NCI-H2107 treated with DMSO at 0.1 percent for 48 hours (cell line): ENCODE results near the gene IFNA10.
"Not testable (repeated sequence)": the region's sequence is repeated elsewhere in the genome, so short reads cannot be mapped to it uniquely, and the experiment has no call there.

Source experiments
- DNase-seq: peaks from one replicate; lab custom pipeline; 2025; ENCODE audit not compliant: unreplicated experiment; lab: John Stamatoyannopoulos, UW

Gene IFNA10

DNA sequence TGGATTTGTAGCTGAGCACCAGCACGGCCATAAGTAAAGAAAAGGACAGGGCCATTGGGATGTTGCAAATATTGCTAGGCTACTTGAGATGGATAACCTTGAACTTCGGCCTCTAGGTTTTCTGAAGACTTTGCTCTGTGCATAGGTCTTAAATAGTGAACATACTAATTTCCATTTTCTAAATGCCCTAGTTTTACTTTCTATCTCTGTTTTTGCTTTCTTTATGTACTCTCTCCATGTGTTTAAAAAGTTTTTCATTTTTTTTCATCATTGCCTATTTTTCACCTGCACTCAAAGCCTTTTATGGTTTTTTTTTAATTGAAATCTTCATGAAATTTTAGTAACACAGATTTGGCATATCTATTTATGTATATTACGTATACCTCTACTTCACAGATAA lies at the start of gene IFNA10:
Gene IFNA10 (minus strand): TSS at position 101 of the 400 bp plus-strand sequence. CDS start 46 bp downstream, at position 55.
- not testable (repeated sequence) for DNase-seq

DNA sequence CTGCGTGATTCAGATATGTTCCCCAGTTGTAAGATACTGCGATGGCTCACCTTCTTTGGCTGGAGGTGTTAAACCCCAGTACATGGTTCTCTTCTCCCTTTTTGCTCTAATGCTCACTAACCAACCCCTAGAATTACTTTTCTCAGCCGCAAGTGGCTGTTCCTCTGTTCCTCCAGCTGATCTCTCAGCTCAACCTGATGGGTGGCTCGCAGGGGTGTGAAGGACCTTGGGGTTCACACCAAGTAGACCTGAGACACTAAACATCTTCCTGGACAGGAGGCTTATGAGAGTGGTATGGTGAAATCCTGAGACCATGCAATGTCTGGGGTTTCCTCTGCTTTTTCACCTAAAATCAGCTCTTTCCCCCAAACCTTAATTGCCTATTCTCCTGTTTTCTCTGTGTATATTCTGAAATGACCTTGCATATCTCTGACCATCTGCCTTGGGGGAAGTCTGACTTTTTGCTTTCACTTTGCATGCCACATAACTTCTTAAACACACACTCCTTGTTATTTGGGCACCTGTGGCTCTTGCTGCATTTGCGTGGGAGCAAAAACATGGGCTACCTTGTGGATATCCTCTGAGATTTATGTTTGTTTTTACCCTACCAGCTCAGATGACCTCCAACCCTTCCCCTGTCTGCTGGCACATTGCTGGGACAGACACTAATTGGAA lies 48.7 kb upstream of the IFNA10 start:
- DNase-seq, result no peak

DNA sequence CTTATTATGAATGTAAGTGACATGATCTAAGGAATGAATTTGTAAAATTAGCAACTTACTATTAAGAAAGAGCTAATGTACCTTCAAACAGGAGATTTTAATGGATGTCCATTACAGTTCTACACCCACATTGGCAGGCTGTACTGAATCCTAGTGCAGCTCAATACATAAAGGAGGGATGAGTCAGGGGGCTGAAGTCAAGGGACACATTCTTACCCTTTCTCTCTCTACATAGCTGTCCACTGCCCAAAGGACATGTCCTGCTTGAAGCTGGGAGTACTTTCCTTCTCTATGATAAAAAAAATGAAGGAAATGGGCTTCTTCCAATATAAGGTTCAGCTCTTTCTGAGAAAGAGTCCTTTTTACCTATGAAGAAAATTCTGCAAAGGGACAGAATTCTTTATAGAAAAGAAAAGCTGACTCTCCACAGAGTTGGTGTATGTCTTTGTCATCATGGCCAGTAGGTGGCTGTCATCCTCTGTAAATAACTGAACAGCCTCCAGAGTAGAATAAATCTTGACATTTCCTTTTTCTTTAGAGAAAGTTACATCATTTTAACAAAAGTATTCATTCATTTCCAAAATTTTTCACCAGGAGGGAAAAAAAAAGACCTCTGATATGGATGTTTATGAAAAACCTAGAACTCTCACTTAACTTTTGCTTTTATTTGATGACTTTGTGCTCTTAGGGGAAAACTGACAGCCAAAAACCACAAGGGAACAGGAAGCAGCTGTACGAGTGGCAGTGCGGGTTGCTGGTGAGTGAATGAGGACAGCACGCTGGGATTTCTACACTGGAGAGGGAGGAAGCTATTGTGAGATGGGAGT lies 46.0 kb upstream of the IFNA10 start:
- peak; percentile 28 for DNase-seq

DNA sequence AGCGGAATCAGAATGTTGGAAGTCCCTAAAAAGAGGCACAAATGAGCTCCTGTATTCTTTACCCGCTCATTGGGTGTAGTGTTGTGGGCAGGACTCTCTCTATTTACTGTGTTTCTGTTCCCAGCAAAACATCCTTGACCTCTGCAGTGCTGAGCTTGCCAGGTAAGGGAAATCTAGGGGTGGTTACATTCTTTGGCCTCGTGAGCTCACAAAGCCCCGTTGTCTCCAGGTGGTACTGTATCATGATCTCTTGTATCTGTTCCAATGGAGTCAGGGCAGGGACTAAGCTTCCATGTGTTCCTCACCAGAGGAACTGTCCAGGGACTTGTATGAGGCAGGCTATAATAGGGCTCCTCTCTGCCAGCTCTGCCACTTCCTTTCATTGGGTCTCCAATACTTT lies 44.7 kb upstream of the IFNA10 start:
- no peak for DNase-seq

DNA sequence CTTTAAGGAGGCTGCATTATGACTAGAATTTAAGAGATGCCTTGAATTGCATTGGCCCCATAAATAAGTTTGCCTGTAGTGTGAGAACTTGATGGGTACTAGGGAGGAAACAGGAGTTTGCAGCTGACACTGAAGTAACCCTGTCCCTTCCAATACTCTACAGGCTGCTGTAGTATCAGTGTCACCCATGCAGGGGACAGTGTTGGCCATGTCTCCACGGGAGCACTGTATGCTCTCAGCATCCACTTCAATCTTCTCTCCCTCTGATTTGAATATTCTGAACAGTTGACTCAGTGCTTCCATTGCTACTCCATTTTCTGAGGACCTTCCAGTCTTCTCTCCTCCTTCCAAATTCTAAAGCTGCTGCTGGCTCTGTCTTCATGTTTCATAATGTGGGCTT lies 44.2 kb upstream of the IFNA10 start:
- no peak for DNase-seq

DNA sequence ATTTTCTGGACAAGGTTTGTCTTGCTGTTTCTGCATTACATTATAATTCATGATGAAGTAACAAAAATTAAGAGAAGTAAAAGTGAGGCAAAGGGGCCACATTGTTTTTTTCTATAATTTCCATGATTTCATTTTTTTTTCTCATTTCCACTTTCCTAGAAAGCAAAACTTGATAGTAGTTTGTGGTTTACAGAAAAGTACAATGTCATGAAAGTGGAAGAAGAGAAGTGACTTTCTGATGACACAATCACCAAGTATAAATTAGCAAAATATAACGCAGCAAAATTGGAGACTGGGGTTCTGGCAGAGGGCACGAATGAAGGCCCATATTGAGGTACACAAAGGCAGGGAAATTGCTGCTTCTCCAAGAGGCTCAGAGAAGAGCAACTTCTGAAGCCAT lies 37.9 kb upstream of the IFNA10 start:
- no peak for DNase-seq

DNA sequence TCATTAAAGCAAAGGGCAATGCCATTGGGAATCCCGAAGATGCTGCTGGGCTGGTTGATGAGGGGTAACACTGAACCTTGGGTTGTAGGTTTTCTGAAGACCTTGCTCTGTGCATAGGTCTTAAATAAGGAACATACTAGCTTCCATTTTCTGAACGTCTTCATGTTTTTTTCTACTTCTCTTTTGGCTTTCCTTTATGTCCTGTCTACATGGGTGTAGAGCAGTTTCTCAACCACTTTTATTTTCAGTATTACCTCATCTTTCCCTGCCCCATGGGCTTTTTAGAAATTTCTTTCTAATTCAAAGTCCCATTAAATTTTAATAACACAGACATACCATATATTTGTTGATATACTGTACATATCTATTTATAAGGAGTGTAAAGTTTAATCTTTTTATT lies 33.0 kb upstream of the IFNA10 start, which contains the start of gene IFNA14:
Gene IFNA14 (minus strand): TSS at position 95 of the 400 bp plus-strand sequence. CDS start 70 bp downstream, at position 25.
- no peak for DNase-seq

DNA sequence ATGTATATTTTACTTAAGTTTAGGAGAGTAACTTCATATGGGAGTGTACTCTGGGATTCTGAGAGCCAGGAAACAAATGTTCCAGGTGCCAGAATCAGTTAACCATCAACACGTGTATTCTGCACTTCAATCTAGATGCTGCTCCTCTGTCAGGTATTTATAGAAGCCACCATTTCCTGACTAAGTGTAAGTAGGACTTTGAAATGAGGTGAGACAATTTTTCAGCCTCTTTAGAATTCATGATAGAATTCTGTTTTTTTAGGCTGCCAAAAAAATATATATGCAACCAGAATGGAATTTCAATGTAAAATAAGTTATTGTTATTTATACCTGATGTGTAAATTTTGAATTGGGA lies 29.4 kb upstream of the IFNA10 start:
- DNase-seq, result not testable (repeated sequence)

DNA sequence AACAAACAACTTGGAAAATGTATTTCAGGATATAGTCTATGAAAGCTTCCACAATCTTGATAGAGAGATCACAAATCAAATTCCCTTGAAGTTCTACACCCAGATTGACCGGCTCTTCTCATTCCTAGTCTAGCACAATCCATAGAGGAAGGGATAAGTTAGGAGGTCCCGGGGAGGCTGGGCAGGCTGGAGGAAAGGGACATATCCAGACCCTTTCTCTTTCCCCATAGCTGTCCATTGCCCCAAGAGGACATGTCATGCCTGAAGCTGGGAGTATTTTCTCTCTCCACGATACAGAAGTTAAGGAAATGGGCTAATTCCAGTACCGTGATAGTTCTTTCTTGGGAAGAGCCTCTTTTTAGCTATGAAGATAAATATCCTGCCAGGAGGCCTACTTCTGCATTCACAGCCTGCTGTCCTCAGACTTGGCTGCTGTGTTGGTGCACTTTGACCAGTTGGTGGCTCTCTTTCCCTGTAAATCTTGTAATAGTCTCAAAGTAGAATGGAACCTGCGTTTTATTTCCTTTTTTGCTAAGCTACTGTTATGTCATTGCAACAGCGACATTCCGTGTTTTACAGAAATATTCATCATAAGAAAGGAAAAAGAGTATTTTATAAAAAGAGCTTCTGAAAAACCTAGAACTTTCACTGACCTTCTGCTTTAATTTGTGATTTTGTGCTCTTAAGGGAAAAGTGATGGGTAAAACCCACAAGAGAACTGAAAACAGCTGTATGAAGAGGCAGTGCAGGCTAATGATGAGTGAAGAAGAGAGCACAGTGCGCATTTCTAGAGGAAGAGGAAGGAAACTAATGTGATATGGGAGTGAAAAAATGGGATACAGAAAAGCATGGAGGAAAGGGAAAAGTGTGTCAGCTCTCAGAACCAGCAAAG lies 28.8 kb upstream of the IFNA10 start:
- peak; percentile 41 for DNase-seq

DNA sequence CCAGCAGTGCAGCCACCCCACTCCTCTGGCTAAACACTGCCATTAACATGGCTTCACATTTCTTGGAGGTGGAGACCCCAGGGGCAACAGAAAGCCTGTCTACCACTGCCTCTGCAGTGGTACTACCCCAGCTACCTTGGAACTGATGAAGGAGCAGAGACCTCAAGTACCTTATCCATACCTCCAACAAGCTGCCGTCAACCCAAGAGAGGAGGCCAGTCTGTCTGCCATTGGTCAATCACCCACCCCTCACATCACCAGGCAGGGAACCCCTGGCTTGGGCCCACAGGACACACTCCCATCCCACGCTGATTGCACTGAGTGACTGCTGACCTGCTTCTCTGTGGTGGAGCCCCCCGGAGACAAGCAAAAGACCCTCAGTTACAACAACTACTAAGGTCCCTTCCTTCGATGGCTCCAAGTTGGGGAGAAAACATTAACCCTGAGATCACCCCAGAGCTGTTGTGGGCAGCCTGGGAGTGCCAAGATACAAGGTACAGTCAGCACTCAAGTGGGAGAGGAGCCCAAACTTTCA lies 27.3 kb upstream of the IFNA10 start:
- DNase-seq, result no peak

DNA sequence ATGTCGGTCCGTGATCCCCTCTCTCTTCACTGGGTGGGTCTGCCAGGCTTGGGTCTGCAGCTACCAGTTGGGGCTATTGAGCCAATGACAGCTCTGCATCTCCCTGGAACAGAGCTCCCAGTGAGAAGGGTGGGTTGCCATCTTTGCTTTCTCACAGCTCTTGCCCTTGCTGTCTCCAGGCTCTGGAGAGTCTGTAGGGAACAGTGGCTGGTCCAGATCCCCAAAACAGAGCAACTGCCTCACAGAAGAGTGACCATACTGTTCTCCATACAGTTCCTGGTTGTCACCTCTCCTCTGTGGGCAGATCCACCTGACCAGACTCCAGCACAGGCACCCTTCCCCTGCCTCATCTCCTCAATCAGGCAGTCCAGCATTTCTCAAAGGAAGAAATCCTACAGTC lies 26.3 kb upstream of the IFNA10 start:
- no peak for DNase-seq

DNA sequence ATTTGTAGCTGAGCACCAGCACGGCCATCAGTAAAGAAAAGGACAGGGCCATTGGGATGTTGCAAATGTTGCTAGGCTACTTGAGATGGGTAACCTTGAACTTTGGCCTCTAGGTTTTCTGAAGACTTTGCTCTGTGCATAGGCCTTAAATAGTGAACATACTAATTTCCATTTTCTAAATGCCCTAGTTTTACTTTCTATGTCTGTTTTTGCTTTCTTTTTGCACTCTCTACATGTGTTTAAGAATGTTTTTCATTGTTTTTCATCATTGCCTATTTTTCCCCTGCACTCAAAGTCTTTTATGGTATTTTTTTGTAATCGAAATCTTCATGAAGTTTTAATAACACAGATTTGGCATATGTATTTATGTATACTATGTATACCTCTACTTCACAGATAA lies 21.2 kb upstream of the IFNA10 start, which contains the start of gene IFNA17:
Gene IFNA17 (minus strand): TSS at position 101 of the 400 bp plus-strand sequence. CDS start 49 bp downstream, at position 52.
- DNase-seq, result no peak

DNA sequence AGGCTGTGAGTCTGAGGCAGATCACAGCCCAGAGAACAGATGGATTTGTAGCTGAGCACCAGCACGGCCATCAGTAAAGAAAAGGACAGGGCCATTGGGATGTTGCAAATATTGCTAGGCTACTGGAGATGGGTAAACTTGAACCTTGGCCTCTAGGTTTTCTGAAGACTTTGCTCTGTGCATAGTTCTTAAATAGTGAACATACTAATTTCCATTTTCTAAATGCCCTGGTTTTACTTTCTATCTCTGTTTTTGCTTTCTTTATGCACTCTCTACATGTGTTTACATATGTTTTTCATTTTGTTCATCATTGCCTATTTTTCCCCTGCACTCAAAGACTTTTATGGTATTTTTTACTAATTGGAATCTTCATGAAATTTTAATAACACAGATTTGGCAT lies 10.3 kb upstream of the IFNA10 start, which contains the start of gene IFNA16:
Gene IFNA16 (minus strand): TSS at position 101 of the 400 bp plus-strand sequence. CDS start 6 bp downstream, at position 95.
- DNase-seq, result not testable (repeated sequence)

DNA sequence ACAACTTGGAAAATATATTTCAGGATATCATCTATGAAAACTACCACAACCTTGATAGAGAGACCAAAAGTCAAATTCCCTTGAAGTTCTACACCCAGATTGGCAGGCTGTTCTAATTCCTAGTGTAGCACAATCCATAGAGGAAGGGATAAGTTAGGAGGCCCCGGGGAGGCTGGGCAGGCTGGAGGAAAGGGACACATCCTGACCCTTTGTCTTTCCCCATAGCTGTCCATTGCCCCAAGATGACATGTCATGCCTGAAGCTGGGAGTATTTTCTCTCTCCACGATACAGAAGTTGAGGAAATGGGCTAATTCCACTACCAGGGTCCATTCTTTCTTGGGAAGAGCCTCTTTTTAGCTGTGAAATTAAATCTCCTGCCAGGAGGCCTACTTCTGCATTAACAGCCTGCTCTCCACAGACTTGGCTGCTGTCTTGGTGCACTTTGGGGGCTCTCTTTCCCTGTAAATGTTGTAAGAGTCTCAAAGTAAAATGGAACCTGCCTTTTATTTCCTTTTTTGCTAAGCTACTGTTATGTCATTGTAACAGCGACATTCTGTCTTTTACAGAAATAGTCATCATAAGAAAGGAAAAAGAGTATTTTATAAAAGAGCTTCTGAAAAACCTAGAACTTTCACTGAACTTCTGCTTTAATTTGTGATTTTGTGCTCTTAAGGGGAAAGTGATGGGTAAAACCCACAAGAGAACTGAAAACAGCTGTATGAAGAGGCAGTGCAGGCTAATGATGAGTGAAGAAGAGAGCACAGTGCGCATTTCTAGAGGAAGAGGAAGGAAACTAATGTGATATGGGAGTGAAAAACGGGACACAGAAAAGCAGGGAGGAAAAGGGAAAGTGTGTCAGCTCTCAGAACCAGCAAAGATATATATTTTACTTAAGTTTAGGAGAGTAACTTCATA lies 6.7 kb upstream of the IFNA10 start:
- not testable (repeated sequence) for DNase-seq

DNA sequence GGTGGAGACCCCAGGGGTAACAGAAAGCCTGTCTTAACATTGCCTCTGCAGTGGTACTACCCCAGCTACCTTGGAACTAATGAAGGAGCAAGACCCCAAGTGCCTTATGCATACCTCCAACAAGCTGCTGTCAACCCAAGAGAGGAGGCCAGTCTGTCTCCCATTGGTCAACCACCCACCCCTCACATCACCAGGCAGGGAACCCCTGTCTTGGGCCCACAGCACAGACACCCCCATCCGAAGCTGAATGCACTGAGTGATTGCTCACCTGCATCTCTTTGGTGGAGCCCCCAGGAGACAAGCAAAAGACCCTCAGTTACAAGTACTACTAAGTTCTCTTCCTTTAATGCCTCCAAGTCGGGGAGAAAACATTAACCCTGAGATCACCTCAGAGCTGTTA lies 5.2 kb upstream of the IFNA10 start:
- DNase-seq, result not testable (repeated sequence)

DNA sequence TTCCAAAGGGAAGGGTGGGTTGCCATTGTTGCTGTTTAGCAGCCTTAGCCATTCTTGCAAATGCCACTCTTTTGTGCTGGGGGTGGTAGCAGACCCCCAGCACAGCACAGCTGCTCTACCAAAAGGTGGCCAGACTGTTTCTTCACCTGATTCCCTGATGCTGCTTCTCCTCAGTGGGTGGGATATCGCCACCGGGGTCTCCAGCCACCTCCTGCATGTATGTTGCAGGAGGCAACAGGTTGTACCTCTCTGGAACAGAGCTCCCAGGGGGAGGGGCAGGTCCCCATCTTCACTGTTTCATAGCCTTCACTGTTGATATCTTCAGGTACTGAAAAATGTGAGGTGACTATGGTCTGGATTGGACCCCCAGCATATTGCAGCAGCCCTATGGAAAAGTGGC lies 3.8 kb upstream of the IFNA10 start:
- DNase-seq, result not testable (repeated sequence)

DNA sequence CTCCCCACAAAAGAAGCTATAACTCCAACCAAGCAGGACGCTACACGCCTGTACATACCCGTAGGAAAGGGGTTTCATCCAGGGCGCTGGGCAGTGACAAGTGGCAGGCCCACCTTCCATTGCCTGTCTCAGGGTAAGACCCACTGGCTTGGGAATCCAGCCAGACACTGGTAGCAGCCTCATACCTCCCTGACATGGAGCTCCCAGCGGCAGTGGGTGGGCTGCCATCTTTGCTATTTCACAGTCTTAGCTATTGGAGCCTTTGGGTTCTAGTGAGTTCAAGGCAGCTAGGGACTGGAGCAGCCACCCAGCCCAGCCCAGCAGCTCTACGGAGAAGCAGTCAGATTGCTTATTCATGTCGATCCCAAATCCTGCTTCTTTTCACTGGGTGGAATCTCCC lies 3.4 kb upstream of the IFNA10 start:
- DNase-seq, result no peak

DNA sequence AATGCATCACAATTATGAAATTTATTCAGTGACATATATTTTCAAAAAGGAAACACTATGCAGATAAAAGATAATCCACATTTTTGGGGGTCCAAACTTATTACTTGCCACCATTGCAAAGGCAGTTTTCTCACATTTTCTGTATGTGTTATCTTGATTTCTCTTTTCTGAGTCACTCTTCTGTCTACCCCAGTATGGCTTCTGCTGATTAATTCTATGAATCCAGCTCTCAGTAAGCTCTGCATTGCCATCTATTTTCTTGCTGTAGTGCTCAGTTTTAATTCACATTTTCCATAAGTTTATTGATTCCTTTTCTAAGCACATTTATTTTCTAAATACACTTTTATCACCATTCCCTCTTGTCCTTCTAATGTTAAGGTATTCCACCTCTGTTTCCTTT lies 1.7 kb downstream of the IFNA10 start:
- DNase-seq, result no peak

DNA sequence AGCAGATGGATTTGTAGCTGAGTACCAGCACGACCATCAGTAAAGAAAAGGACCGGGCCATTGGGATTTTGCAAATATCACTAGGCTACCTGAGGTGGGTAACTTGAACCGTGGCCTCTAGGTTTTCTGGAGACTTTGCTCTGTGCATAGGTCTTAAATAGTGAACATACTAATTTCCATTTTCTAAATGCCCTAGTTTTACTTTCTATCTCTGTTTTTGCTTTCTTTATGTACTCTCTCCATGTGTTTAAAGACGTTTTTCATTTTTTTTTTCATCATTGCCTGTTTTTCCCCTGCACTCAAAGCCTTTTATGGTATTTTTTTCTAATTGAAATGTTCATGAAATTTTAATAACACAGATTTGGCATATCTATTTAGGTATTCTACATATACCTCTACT lies 4.8 kb downstream of the IFNA10 start, which contains the start of gene IFNA7:
Gene IFNA7 (minus strand): TSS at position 101 of the 400 bp plus-strand sequence. CDS start 40 bp downstream, at position 61.
- not testable (repeated sequence) for DNase-seq
